ES-I3 (cell line): ENCODE results near the gene MCCD1.

Source experiments
- H3K36me3 ChIP-seq: 2 replicates; pipeline ENCODE4 v1.6.1; 2013; ENCODE audit warnings: mild to moderate bottlenecking, low read length, control low read depth, moderate library complexity; ENCODE audit not compliant: insufficient read depth
- H3K4me1 ChIP-seq: 2 replicates; pipeline ENCODE4 v1.6.1; 2013; ENCODE audit warnings: mild to moderate bottlenecking, control low read depth, low read length; ENCODE audit not compliant: insufficient read depth
- H3K9ac ChIP-seq: 2 replicates; pipeline ENCODE4 v1.6.1; 2013; ENCODE audit warnings: low read depth, mild to moderate bottlenecking, low read length, moderate library complexity
- H3K9me3 ChIP-seq: 2 replicates; pipeline ENCODE4 v1.6.1; 2013; ENCODE audit warnings: mild to moderate bottlenecking, low read length, moderate library complexity; ENCODE audit not compliant: control insufficient read depth, insufficient read depth

MCCD1 gene

GRCh38 chr6:31559958-31560696 is 31.4 kb downstream of the MCCD1 start:
- H3K4me1 ChIP-seq, result peaks cover 22% of the 10 kb centered on the region
- no peaks in the 10 kb centered on the region; the same call in 1 of the 2 replicates for H3K36me3 ChIP-seq
- H3K9me3 ChIP-seq, result no peaks in the 10 kb centered on the region
- 0 out of 2 replicates have a peak overlapping the region, but pooled peaks have one; percentile 6 for H3K9ac ChIP-seq

GRCh38 chr6:31560697-31561058 is 31.9 kb downstream of the MCCD1 start:
- H3K4me1 ChIP-seq, result peaks cover 22% of the 10 kb centered on the region

GRCh38 chr6:31567531-31568370 is 39.0 kb downstream of the MCCD1 start:
- Histone ChIP-seq H3K9ac (no peak overlapping the region), H3K36me3 (no peaks in the 10 kb centered on the region), H3K4me1 (peaks cover 11% of the 10 kb centered on the region; the same call in 1 of the 2 replicates), H3K9me3 (no peaks in the 10 kb centered on the region)

More at GRCh38 chr6:31560697-31561058, 31.9 kb downstream of the MCCD1 start:
- Histone ChIP-seq H3K9me3 (no peaks in the 10 kb centered on the region), H3K36me3 (no peaks in the 10 kb centered on the region; the same call in 1 of the 2 replicates), H3K9ac (no peak overlapping the region)

- no peaks in the 10 kb centered on the region for H3K36me3 ChIP-seq
- H3K4me1 ChIP-seq, result peaks cover 11% of the 10 kb centered on the region; the same call in 1 of the 2 replicates
- H3K9me3 ChIP-seq, result no peaks in the 10 kb centered on the region
- H3K9ac ChIP-seq, result no peak overlapping the region
Observed at GRCh38 chr6:31568537-31568961, 39.8 kb downstream of the MCCD1 start.

- no peak overlapping the region for H3K9ac ChIP-seq
- H3K9me3 ChIP-seq, result no peaks in the 10 kb centered on the region
- no peaks in the 10 kb centered on the region for H3K36me3 ChIP-seq
- H3K4me1 ChIP-seq, result peaks cover 11% of the 10 kb centered on the region; the same call in 1 of the 2 replicates
Observed at GRCh38 chr6:31569861-31570536, 41.2 kb downstream of the MCCD1 start.

- H3K4me1 ChIP-seq, result peaks cover 10% of the 10 kb centered on the region; the same call in 1 of the 2 replicates
- H3K9me3 ChIP-seq, result no peaks in the 10 kb centered on the region
- H3K9ac ChIP-seq, result no peak within 1 kb of the TSS
Observed at GRCh38 chr6:31572041-31572911, 43.5 kb downstream of the MCCD1 start, which contains the start of gene LTA. LTA (plus strand) TSS chr6:31572289; CDS start chr6:31572743, 454 bp downstream.

GRCh38 chr6:31573239-31574105 is 44.7 kb downstream of the MCCD1 start:
- peaks cover 5% of the 10 kb centered on the region for H3K4me1 ChIP-seq
- H3K9ac ChIP-seq, result no peak overlapping the region
- H3K9me3 ChIP-seq, result no peaks in the 10 kb centered on the region
- no peaks in the 10 kb centered on the region for H3K36me3 ChIP-seq

More at GRCh38 chr6:31572041-31572911, 43.5 kb downstream of the MCCD1 start, which contains the start of gene LTA:
- H3K36me3 ChIP-seq, result no peaks in the 10 kb centered on the region

- no peaks in the 10 kb centered on the region for H3K9me3 ChIP-seq
- no peaks in the 10 kb centered on the region for H3K36me3 ChIP-seq
- no peak overlapping the region for H3K9ac ChIP-seq
- H3K4me1 ChIP-seq, result peaks cover 11% of the 10 kb centered on the region
Observed at GRCh38 chr6:31574106-31575061, 45.6 kb downstream of the MCCD1 start.

GRCh38 chr6:31575335-31575901 is 46.7 kb downstream of the MCCD1 start, which contains the start of gene TNF:
TNF (plus strand) TSS chr6:31575565; CDS start chr6:31575742, 177 bp downstream.
- Histone ChIP-seq H3K36me3 (no peaks in the 10 kb centered on the region), H3K9me3 (no peaks in the 10 kb centered on the region), H3K9ac (no peak within 1 kb of the TSS), H3K4me1 (peaks cover 18% of the 10 kb centered on the region)

GRCh38 chr6:31575952-31576685 is 47.4 kb downstream of the MCCD1 start:
- Histone ChIP-seq H3K9ac (no peak overlapping the region), H3K36me3 (no peaks in the 10 kb centered on the region), H3K9me3 (no peaks in the 10 kb centered on the region), H3K4me1 (peaks cover 18% of the 10 kb centered on the region)

GRCh38 chr6:31576897-31577578 is 48.3 kb downstream of the MCCD1 start:
- peaks cover 20% of the 10 kb centered on the region for H3K4me1 ChIP-seq

More at GRCh38 chr6:31576897-31577578, 48.3 kb downstream of the MCCD1 start:
- no peak overlapping the region for H3K9ac ChIP-seq
- no peaks in the 10 kb centered on the region for H3K9me3 ChIP-seq
- no peaks in the 10 kb centered on the region for H3K36me3 ChIP-seq
